Ishikawa (cell line): ENCODE data around the gene OR51D1.

Source experiments
- CEBPB ChIP-seq: IDR thresholded peaks from 2 replicates; pipeline ENCODE4 v1.6.1; 2012
- CREB1 ChIP-seq: IDR thresholded peaks from 2 replicates; pipeline ENCODE4 v1.6.1; 2012; ENCODE audit warnings: low read depth
- EGR1 ChIP-seq: IDR thresholded peaks from 2 replicates; pipeline ENCODE4 v1.6.1; 2012
- EP300 ChIP-seq: IDR thresholded peaks from 2 replicates; pipeline ENCODE4 v1.6.1; 2012; ENCODE audit warnings: borderline replicate concordance
- FOXM1 ChIP-seq: IDR thresholded peaks from 2 replicates; pipeline ENCODE4 v1.6.1; 2012; ENCODE audit warnings: low read depth, borderline replicate concordance
- MAX ChIP-seq: IDR thresholded peaks from 2 replicates; pipeline ENCODE4 v1.6.1; 2012
- NFIC ChIP-seq: IDR thresholded peaks from 2 replicates; pipeline ENCODE4 v1.6.1; 2012
- RAD21 ChIP-seq: IDR thresholded peaks from 2 replicates; pipeline ENCODE4 v1.6.1; 2012; ENCODE audit warnings: low read depth
- REST ChIP-seq: IDR thresholded peaks from 2 replicates; pipeline ENCODE4 v1.6.1; 2012; ENCODE audit warnings: low read depth, mild to moderate bottlenecking
- TAF1 ChIP-seq: IDR thresholded peaks from 2 replicates; pipeline ENCODE4 v1.6.1; 2012; ENCODE audit warnings: low read depth, mild to moderate bottlenecking
- TCF12 ChIP-seq: IDR thresholded peaks from 2 replicates; pipeline ENCODE4 v1.6.1; 2012; ENCODE audit warnings: low read depth
- TEAD4 ChIP-seq: IDR thresholded peaks from 2 replicates; pipeline ENCODE4 v1.6.1; 2012
- USF1 ChIP-seq: IDR thresholded peaks from 2 replicates; pipeline ENCODE4 v1.6.1; 2012
- YY1 ChIP-seq: IDR thresholded peaks from 2 replicates; pipeline ENCODE4 v1.6.1; 2012; ENCODE audit warnings: low read depth
- ZBTB7A ChIP-seq: IDR thresholded peaks from 2 replicates; pipeline ENCODE4 v1.6.1; 2012; ENCODE audit warnings: low read depth

OR51D1 gene

GRCh38 chr11:4680341-4680740, 43.1 kb downstream of the OR51D1 start:
- TF ChIP-seq YY1: no peak
- TF ChIP-seq NFIC: no peak
- no peak for TF ChIP-seq TCF12
- no peak for TF ChIP-seq CEBPB

GRCh38 chr11:4682623-4683419, 45.5 kb downstream of the OR51D1 start:
- TF ChIP-seq USF1 (no peak), TEAD4 (no peak), FOXM1 (no peak), EP300 (no peak), CREB1 (no peak), TCF12 (no peak), MAX (no peak), CEBPB (no peak), EGR1 (no peak), REST (no peak), TAF1 (no peak), RAD21 (no peak), NFIC (no peak), YY1 (no peak), ZBTB7A (no peak)

- TF ChIP-seq NFIC (no peak), TCF12 (no peak)
Measured at GRCh38 chr11:4684631-4685285, 47.5 kb downstream of the OR51D1 start.
